K562 (cell line): ENCODE data around the gene NYNRIN. TPM values are rescaled to one million over a fixed set of nuclear protein-coding genes. Genes with fewer than 3 reads are reported as not detected.

Experiments used
- POLR3A ChIP-seq: IDR thresholded peaks from 2 replicates; pipeline ENCODE4 v1.6.1; 2011; ENCODE audit warnings: borderline replicate concordance, mild to moderate bottlenecking, moderate library complexity; ENCODE audit not compliant: insufficient read length, insufficient read depth; ENCODE audit errors: extremely low read depth
- ZNF584 ChIP-seq: fragments of 200-800 bp; sonication (Bioruptor generic); IDR thresholded peaks from 2 replicates; pipeline ENCODE4 v1.6.1; 2016; ENCODE audit warnings: low read depth, mild to moderate bottlenecking, missing genetic modification characterization, missing compliant biosample characterization
- polyA plus RNA-seq, 8 experiments: library from polyadenylated mRNA; depleted of rRNA in 4 of 8; stranded (reverse) in 5 of 8; unstranded in 3 of 8; fragments of >200 nt; fragmentation: Nextera tagmentation in 2 of 8; fragmentation: Illumina TruSeq in 1 of 8; extraction: Ambion mirVana in 2 of 8; extraction: Trizol in 1 of 8; gene quantifications; 2 replicates each; pipeline versions ENCODE4 v1.2.1 to v1.2.3, GENCODE V29; 2011 to 2014; ENCODE audit warnings: inconsistent platforms in 1 of 8, missing spikeins in 1 of 8
- total RNA-seq, 7 experiments: library from RNA; depleted of rRNA in 6 of 7; stranded (reverse); fragments of >200 nt in 6 of 7; fragmentation: Illumina TruSeq in 2 of 7; extraction: Trizol in 2 of 7; gene quantifications; 2 replicates each; pipeline versions ENCODE4 v1.2.1 to v1.2.3, GENCODE V29; 2011 to 2021; ENCODE audit warnings: low replicate concordance in 1 of 7
- TF ChIP-seq, protein P1 (sequence below): fragments of 200-600 bp; sonication (generic); IDR thresholded peaks from one replicate; pipeline ENCODE4 v1.6.1; 2012; ENCODE audit warnings: mild to moderate bottlenecking, low read depth, low read length, inconsistent platforms
- TF ChIP-seq, protein P2 (sequence below): fragments of 450-650 bp; IDR thresholded peaks from 2 replicates; pipeline ENCODE4 v1.6.1; 2018; ENCODE audit not compliant: partially characterized antibody

NYNRIN gene
- total and polyA plus RNA-seq, 9 of the 15 experiments (the other 6 are each of a cell fraction or from before 2014, with no cell fraction given): 0.04 to 1.2 (median 0.28) TPM

- TF ChIP-seq, protein P1, sequence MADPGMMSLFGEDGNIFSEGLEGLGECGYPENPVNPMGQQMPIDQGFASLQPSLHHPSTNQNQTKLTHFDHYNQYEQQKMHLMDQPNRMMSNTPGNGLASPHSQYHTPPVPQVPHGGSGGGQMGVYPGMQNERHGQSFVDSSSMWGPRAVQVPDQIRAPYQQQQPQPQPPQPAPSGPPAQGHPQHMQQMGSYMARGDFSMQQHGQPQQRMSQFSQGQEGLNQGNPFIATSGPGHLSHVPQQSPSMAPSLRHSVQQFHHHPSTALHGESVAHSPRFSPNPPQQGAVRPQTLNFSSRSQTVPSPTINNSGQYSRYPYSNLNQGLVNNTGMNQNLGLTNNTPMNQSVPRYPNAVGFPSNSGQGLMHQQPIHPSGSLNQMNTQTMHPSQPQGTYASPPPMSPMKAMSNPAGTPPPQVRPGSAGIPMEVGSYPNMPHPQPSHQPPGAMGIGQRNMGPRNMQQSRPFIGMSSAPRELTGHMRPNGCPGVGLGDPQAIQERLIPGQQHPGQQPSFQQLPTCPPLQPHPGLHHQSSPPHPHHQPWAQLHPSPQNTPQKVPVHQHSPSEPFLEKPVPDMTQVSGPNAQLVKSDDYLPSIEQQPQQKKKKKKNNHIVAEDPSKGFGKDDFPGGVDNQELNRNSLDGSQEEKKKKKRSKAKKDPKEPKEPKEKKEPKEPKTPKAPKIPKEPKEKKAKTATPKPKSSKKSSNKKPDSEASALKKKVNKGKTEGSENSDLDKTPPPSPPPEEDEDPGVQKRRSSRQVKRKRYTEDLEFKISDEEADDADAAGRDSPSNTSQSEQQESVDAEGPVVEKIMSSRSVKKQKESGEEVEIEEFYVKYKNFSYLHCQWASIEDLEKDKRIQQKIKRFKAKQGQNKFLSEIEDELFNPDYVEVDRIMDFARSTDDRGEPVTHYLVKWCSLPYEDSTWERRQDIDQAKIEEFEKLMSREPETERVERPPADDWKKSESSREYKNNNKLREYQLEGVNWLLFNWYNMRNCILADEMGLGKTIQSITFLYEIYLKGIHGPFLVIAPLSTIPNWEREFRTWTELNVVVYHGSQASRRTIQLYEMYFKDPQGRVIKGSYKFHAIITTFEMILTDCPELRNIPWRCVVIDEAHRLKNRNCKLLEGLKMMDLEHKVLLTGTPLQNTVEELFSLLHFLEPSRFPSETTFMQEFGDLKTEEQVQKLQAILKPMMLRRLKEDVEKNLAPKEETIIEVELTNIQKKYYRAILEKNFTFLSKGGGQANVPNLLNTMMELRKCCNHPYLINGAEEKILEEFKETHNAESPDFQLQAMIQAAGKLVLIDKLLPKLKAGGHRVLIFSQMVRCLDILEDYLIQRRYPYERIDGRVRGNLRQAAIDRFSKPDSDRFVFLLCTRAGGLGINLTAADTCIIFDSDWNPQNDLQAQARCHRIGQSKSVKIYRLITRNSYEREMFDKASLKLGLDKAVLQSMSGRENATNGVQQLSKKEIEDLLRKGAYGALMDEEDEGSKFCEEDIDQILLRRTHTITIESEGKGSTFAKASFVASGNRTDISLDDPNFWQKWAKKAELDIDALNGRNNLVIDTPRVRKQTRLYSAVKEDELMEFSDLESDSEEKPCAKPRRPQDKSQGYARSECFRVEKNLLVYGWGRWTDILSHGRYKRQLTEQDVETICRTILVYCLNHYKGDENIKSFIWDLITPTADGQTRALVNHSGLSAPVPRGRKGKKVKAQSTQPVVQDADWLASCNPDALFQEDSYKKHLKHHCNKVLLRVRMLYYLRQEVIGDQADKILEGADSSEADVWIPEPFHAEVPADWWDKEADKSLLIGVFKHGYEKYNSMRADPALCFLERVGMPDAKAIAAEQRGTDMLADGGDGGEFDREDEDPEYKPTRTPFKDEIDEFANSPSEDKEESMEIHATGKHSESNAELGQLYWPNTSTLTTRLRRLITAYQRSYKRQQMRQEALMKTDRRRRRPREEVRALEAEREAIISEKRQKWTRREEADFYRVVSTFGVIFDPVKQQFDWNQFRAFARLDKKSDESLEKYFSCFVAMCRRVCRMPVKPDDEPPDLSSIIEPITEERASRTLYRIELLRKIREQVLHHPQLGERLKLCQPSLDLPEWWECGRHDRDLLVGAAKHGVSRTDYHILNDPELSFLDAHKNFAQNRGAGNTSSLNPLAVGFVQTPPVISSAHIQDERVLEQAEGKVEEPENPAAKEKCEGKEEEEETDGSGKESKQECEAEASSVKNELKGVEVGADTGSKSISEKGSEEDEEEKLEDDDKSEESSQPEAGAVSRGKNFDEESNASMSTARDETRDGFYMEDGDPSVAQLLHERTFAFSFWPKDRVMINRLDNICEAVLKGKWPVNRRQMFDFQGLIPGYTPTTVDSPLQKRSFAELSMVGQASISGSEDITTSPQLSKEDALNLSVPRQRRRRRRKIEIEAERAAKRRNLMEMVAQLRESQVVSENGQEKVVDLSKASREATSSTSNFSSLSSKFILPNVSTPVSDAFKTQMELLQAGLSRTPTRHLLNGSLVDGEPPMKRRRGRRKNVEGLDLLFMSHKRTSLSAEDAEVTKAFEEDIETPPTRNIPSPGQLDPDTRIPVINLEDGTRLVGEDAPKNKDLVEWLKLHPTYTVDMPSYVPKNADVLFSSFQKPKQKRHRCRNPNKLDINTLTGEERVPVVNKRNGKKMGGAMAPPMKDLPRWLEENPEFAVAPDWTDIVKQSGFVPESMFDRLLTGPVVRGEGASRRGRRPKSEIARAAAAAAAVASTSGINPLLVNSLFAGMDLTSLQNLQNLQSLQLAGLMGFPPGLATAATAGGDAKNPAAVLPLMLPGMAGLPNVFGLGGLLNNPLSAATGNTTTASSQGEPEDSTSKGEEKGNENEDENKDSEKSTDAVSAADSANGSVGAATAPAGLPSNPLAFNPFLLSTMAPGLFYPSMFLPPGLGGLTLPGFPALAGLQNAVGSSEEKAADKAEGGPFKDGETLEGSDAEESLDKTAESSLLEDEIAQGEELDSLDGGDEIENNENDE: no peak
- no peak for TF ChIP-seq ZNF584 (CRISPR knock-in tag)
- no peak for TF ChIP-seq POLR3A
- TF ChIP-seq, protein P2, sequence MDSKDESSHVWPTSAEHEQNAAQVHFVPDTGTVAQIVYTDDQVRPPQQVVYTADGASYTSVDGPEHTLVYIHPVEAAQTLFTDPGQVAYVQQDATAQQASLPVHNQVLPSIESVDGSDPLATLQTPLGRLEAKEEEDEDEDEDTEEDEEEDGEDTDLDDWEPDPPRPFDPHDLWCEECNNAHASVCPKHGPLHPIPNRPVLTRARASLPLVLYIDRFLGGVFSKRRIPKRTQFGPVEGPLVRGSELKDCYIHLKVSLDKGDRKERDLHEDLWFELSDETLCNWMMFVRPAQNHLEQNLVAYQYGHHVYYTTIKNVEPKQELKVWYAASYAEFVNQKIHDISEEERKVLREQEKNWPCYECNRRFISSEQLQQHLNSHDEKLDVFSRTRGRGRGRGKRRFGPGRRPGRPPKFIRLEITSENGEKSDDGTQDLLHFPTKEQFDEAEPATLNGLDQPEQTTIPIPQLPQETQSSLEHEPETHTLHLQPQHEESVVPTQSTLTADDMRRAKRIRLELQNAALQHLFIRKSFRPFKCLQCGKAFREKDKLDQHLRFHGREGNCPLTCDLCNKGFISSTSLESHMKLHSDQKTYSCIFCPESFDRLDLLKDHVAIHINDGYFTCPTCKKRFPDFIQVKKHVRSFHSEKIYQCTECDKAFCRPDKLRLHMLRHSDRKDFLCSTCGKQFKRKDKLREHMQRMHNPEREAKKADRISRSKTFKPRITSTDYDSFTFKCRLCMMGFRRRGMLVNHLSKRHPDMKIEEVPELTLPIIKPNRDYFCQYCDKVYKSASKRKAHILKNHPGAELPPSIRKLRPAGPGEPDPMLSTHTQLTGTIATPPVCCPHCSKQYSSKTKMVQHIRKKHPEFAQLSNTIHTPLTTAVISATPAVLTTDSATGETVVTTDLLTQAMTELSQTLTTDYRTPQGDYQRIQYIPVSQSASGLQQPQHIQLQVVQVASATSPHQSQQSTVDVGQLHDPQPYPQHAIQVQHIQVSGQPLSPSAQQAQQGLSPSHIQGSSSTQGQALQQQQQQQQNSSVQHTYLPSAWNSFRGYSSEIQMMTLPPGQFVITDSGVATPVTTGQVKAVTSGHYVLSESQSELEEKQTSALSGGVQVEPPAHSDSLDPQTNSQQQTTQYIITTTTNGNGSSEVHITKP: peak; percentile 11
Observed at GRCh38 chr14:24376448-24377070, 22.2 kb upstream of the NYNRIN start (continued).
